Astrocyte (in vitro differentiated cells and primary cell): ENCODE measurements around the gene CENPL.
"Not testable (repeated sequence)": the region's sequence is repeated elsewhere in the genome, so short reads cannot be mapped to it uniquely, and the experiment has no call there.

Experiments
- CTCF ChIP-seq: IDR thresholded peaks from 2 replicates; pipeline ENCODE4 v1.5.1; 2011; ENCODE audit warnings: low read depth, mild to moderate bottlenecking, inconsistent platforms, low read length, moderate library complexity; ENCODE audit not compliant: insufficient read depth
- EZH2 ChIP-seq: IDR thresholded peaks from 2 replicates; pipeline ENCODE4 v1.6.1; 2012; ENCODE audit warnings: mild to moderate bottlenecking, low read length, inconsistent platforms; ENCODE audit not compliant: insufficient read depth

GRCh38 chr1:173770330-173770729 is 54.4 kb downstream of the CENPL start:
- not testable (repeated sequence) for TF ChIP-seq CTCF, EZH2
